ENCODE measurements around the gene NIBAN1.

The NIBAN1 gene

GRCh38 chr1:184945678-184946412, 28.5 kb downstream of the NIBAN1 start:
- DNase-seq = no peak

GRCh38 chr1:184945029-184945428, 29.3 kb downstream of the NIBAN1 start:
- DNase-seq = no peak

- no peak for DNase-seq
Observed at GRCh38 chr1:184943998-184944397, 30.3 kb downstream of the NIBAN1 start.

GRCh38 chr1:184941735-184942134, 32.6 kb downstream of the NIBAN1 start:
- no peak for DNase-seq

GRCh38 chr1:184941410-184941733, 32.9 kb downstream of the NIBAN1 start:
- DNase-seq = no peak

- no peak for DNase-seq
Observed at GRCh38 chr1:184940694-184941409, 33.5 kb downstream of the NIBAN1 start.

GRCh38 chr1:184940226-184940625, 34.1 kb downstream of the NIBAN1 start:
- DNase-seq = no peak

- no peak for DNase-seq
Observed at GRCh38 chr1:184937729-184938128, 36.6 kb downstream of the NIBAN1 start.

- DNase-seq = no peak
Observed at GRCh38 chr1:184935920-184936798, 38.1 kb downstream of the NIBAN1 start.

- no peak for DNase-seq
Observed at GRCh38 chr1:184933944-184934343, 40.4 kb downstream of the NIBAN1 start.

- no peak for DNase-seq
Observed at GRCh38 chr1:184932319-184932718, 42.0 kb downstream of the NIBAN1 start.

GRCh38 chr1:184931566-184931965, 42.7 kb downstream of the NIBAN1 start:
- no peak for DNase-seq

- no peak for DNase-seq
Observed at GRCh38 chr1:184930645-184931044, 43.7 kb downstream of the NIBAN1 start.

- no peak for DNase-seq
Observed at GRCh38 chr1:184930232-184930631, 44.1 kb downstream of the NIBAN1 start.

GRCh38 chr1:184929711-184930202, 44.6 kb downstream of the NIBAN1 start:
- DNase-seq = no peak

GRCh38 chr1:184928394-184928793, 45.9 kb downstream of the NIBAN1 start:
- no peak for DNase-seq
